Measurements from ENCODE around the gene AK9.

The AK9 gene

DNA sequence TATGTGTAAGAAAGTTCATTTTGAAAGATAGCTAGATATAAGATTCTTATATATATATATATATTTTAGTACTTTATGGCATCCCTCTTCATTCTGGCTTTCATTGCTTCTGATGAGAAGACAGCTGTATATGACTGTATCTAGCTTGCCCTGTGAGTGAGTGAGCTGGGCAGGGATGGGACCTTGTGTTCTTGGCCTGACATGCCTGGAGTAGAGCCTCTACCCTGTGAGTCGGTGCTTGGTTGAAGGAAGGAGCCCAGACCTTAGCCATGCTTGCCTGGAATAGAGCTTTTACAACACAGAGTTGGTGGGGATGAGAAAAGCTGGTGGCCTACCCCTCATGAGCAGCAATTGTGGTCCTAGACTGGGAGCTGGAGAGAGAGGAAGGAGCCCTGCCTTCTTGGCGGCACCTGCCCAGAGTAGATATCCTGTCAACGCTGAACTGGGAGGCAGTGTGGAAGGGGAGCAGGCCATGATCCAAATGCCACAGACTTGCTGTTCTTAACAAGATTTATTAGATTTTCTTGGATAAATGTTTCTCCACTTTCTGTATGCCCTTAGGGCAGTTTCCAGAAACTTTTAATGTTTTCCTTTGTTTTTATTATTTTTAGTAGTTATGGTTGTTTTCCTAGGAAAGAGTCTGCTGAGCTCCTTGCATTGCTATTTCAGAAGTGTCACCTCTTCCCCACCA, 31.7 kb upstream of the AK9 start:
- Histone ChIP-seq H3K4me2 (ENCODE audit: low read length) (no peak overlapping the region), H3K36me3 (ENCODE audit: insufficient read depth, low read length) (no peaks in the 10 kb centered on the region; the same call in 1 of the 2 replicates), H3K4me3 (ENCODE audit: low read depth, low read length, poor library complexity, severe bottlenecking) (no peak overlapping the region), H3K9me2 (ENCODE audit: low read depth, low read length) (no peaks in the 10 kb centered on the region), H2AFZ (ENCODE audit: low read length) (no peak overlapping the region), H3K9ac (ENCODE audit: low read length) (no peak overlapping the region), H3F3A (ENCODE audit: insufficient read depth, low read length) (no peaks in the 10 kb centered on the region), H4K20me1 (ENCODE audit: insufficient read depth, low read length) (no peaks in the 10 kb centered on the region), H3K79me2 (ENCODE audit: insufficient read depth, low read length) (no peaks in the 10 kb centered on the region), H3K27ac (ENCODE audit: low read depth, low read length, poor library complexity, severe bottlenecking) (no peak overlapping the region), H3K4me1 (ENCODE audit: insufficient read depth, low read length, severe bottlenecking) (no peaks in the 10 kb centered on the region), H3K9me3 (ENCODE audit: low read length) (no peaks in the 10 kb centered on the region), H3K27me3 (ENCODE audit: insufficient read depth, low read length) (no peaks in the 10 kb centered on the region)
- TF ChIP-seq EZH2 (IDR thresholded peaks at IDR 0.05; ENCODE audit: borderline replicate concordance, low read length) (no peak), CTCF (IDR thresholded peaks at IDR 0.05; ENCODE audit: low read length) (no peak)

- Histone ChIP-seq H3K9ac (ENCODE audit: low read length) (no peak overlapping the region), H3K9me2 (ENCODE audit: low read depth, low read length) (no peaks in the 10 kb centered on the region), H3K36me3 (ENCODE audit: insufficient read depth, low read length) (no peaks in the 10 kb centered on the region), H3K4me2 (ENCODE audit: low read length) (no peak overlapping the region), H4K20me1 (ENCODE audit: insufficient read depth, low read length) (no peaks in the 10 kb centered on the region), H3F3A (ENCODE audit: insufficient read depth, low read length) (no peaks in the 10 kb centered on the region), H3K9me3 (ENCODE audit: low read length) (no peaks in the 10 kb centered on the region), H3K4me1 (ENCODE audit: insufficient read depth, low read length, severe bottlenecking) (no peaks in the 10 kb centered on the region), H3K27me3 (ENCODE audit: insufficient read depth, low read length) (no peaks in the 10 kb centered on the region), H2AFZ (ENCODE audit: low read length) (no peak overlapping the region), H3K79me2 (ENCODE audit: insufficient read depth, low read length) (no peaks in the 10 kb centered on the region), H3K27ac (ENCODE audit: low read depth, low read length, poor library complexity, severe bottlenecking) (no peak overlapping the region), H3K4me3 (ENCODE audit: low read depth, low read length, poor library complexity, severe bottlenecking) (no peak overlapping the region)
- TF ChIP-seq EZH2 (IDR thresholded peaks at IDR 0.05; ENCODE audit: borderline replicate concordance, low read length) (no peak), CTCF (IDR thresholded peaks at IDR 0.05; ENCODE audit: low read length) (no peak)
These were observed 31.0 kb upstream of the AK9 start for GRCh38 chr6:109722011-109722410.

- TF ChIP-seq CTCF (IDR thresholded peaks at IDR 0.05; ENCODE audit: low read length) (no peak), EZH2 (IDR thresholded peaks at IDR 0.05; ENCODE audit: borderline replicate concordance, low read length) (no peak)
- no peaks in the 10 kb centered on the region for H3K27me3 ChIP-seq (ENCODE audit: insufficient read depth, low read length)
- no peak overlapping the region for H3K9ac ChIP-seq (ENCODE audit: low read length)
- H3K4me3 ChIP-seq (ENCODE audit: low read depth, low read length, poor library complexity, severe bottlenecking): no peak overlapping the region
- H3K27ac ChIP-seq (ENCODE audit: low read depth, low read length, poor library complexity, severe bottlenecking): no peak overlapping the region
- H3K4me1 ChIP-seq (ENCODE audit: insufficient read depth, low read length, severe bottlenecking): no peaks in the 10 kb centered on the region
- no peaks in the 10 kb centered on the region for H4K20me1 ChIP-seq (ENCODE audit: insufficient read depth, low read length)
- no peaks in the 10 kb centered on the region for H3K9me3 ChIP-seq (ENCODE audit: low read length)
- no peak overlapping the region for H3K4me2 ChIP-seq (ENCODE audit: low read length)
- no peaks in the 10 kb centered on the region for H3F3A ChIP-seq (ENCODE audit: insufficient read depth, low read length)
- H2AFZ ChIP-seq (ENCODE audit: low read length): no peak overlapping the region
- H3K79me2 ChIP-seq (ENCODE audit: insufficient read depth, low read length): no peaks in the 10 kb centered on the region
- H3K36me3 ChIP-seq (ENCODE audit: insufficient read depth, low read length): no peaks in the 10 kb centered on the region
- H3K9me2 ChIP-seq (ENCODE audit: low read depth, low read length): no peaks in the 10 kb centered on the region
These were observed 29.3 kb upstream of the AK9 start for GRCh38 chr6:109720311-109720710.
